Parathyroid adenoma (tissue), 2 donors: ENCODE results near the gene PROC.
A peak's percentile ranks its signal among the peaks of the same experiment; 100 is the strongest.

Source experiments
- H2AFZ ChIP-seq: fragments of 300-600 bp; sonication (generic); one replicate; pipeline ENCODE4 v1.7.0; 2017; ENCODE audit warnings: antibody characterized with exemption, mild to moderate bottlenecking
- H3K27ac ChIP-seq: fragments of 300-600 bp; sonication (generic); one replicate; pipeline ENCODE4 v1.7.0; 2017
- H3K27me3 ChIP-seq: fragments of 300-600 bp; sonication (generic); one replicate; pipeline ENCODE4 v1.7.0; 2017; ENCODE audit warnings: low read length; ENCODE audit not compliant: control insufficient read depth, insufficient read depth
- H3K36me3 ChIP-seq: fragments of 300-600 bp; sonication (generic); one replicate; pipeline ENCODE4 v1.7.0; 2017; ENCODE audit warnings: low read length; ENCODE audit not compliant: control insufficient read depth, insufficient read depth
- H3K4me1 ChIP-seq: fragments of 300-600 bp; sonication (generic); one replicate; pipeline ENCODE4 v1.7.0; 2017; ENCODE audit warnings: control low read depth
- H3K4me2 ChIP-seq: fragments of 300-600 bp; sonication (generic); one replicate; pipeline ENCODE4 v1.7.0; 2017; ENCODE audit warnings: low read length
- H3K4me3 ChIP-seq: fragments of 300-600 bp; sonication (generic); one replicate; pipeline ENCODE4 v1.7.0; 2017; ENCODE audit warnings: low read depth, low read length
- H3K79me2 ChIP-seq: fragments of 300-600 bp; sonication (generic); one replicate; pipeline ENCODE4 v1.7.0; 2017; ENCODE audit warnings: control low read depth
- H3K9ac ChIP-seq: fragments of 300-600 bp; sonication (generic); one replicate; pipeline ENCODE4 v1.7.0; 2017; ENCODE audit warnings: mild to moderate bottlenecking
- H3K9me3 ChIP-seq: fragments of 300-600 bp; sonication (generic); one replicate; pipeline ENCODE4 v1.7.0; 2017; ENCODE audit warnings: low read length; ENCODE audit not compliant: control insufficient read depth
- CTCF ChIP-seq: fragments of 300-600 bp; sonication (generic); IDR thresholded peaks from one replicate; pipeline ENCODE4 v1.7.0; 2017; ENCODE audit warnings: antibody characterized with exemption, mild to moderate bottlenecking
- donor health status: primary hyperparathyroidism.

PROC gene

GRCh38 chr2:127392133-127392827 is 25.9 kb upstream of the PROC start:
- no peak overlapping the region for H3K4me3 ChIP-seq
- H3K79me2 ChIP-seq = no peaks in the 10 kb centered on the region
- peaks cover 13% of the 10 kb centered on the region for H3K4me1 ChIP-seq
- H3K36me3 ChIP-seq = no peaks in the 10 kb centered on the region
- H3K4me2 ChIP-seq = no peak overlapping the region
- no peak for TF ChIP-seq CTCF
- no peak overlapping the region for H3K9ac ChIP-seq
- H3K27me3 ChIP-seq = no peaks in the 10 kb centered on the region
- no peaks in the 10 kb centered on the region for H3K9me3 ChIP-seq
- no peak overlapping the region for H2AFZ ChIP-seq
- no peak overlapping the region for H3K27ac ChIP-seq

GRCh38 chr2:127392828-127393578 is 25.2 kb upstream of the PROC start:
- no peak overlapping the region for H3K4me2 ChIP-seq
- peaks cover 15% of the 10 kb centered on the region for H3K4me1 ChIP-seq
- no peaks in the 10 kb centered on the region for H3K9me3 ChIP-seq
- H3K9ac ChIP-seq = no peak overlapping the region
- no peaks in the 10 kb centered on the region for H3K36me3 ChIP-seq
- H3K27ac ChIP-seq = no peak overlapping the region
- H3K4me3 ChIP-seq = no peak overlapping the region
- no peaks in the 10 kb centered on the region for H3K27me3 ChIP-seq
- no peaks in the 10 kb centered on the region for H3K79me2 ChIP-seq
- H2AFZ ChIP-seq = no peak overlapping the region
- TF ChIP-seq CTCF = no peak

GRCh38 chr2:127394492-127394891 is 23.7 kb upstream of the PROC start:
- H3K9me3 ChIP-seq = no peaks in the 10 kb centered on the region
- H3K36me3 ChIP-seq = no peaks in the 10 kb centered on the region
- no peak overlapping the region for H2AFZ ChIP-seq
- no peak overlapping the region for H3K27ac ChIP-seq
- H3K79me2 ChIP-seq = no peaks in the 10 kb centered on the region
- H3K27me3 ChIP-seq = no peaks in the 10 kb centered on the region
- no peak overlapping the region for H3K9ac ChIP-seq
- H3K4me2 ChIP-seq = no peak overlapping the region
- TF ChIP-seq CTCF = no peak
- peaks cover 16% of the 10 kb centered on the region for H3K4me1 ChIP-seq
- no peak overlapping the region for H3K4me3 ChIP-seq

GRCh38 chr2:127397568-127398238 is 20.5 kb upstream of the PROC start:
- Histone ChIP-seq H3K36me3 (no peaks in the 10 kb centered on the region), H3K79me2 (no peaks in the 10 kb centered on the region), H3K27me3 (no peaks in the 10 kb centered on the region), H3K4me3 (no peak overlapping the region), H3K9me3 (no peaks in the 10 kb centered on the region), H3K4me2 (no peak overlapping the region), H3K9ac (no peak overlapping the region), H2AFZ (peak overlapping the region; percentile 59), H3K27ac (no peak overlapping the region), H3K4me1 (peaks cover 22% of the 10 kb centered on the region)
- no peak for TF ChIP-seq CTCF
